ENCODE results near the gene CARD6. TPM values are rescaled to one million over a fixed set of nuclear protein-coding genes. Genes with fewer than 3 reads are reported as not detected.
A peak's percentile ranks its signal among the peaks of the same experiment; 100 is the strongest.

CARD6 gene
- total and polyA plus RNA-seq, 9 of the 15 experiments (the other 6 are each of a cell fraction or from before 2014, with no cell fraction given), result 3.5 to 8.3 (median 5.9) TPM

- TF ChIP-seq E4F1 (CRISPR knock-in tag; IDR thresholded peaks at IDR 0.05; ENCODE audit: borderline replicate concordance) (no peak), ZNF212 (CRISPR knock-in tag; IDR thresholded peaks at IDR 0.05) (no peak), SETDB1 (IDR thresholded peaks at IDR 0.05; ENCODE audit: low read length) (no peak), RREB1 (CRISPR knock-in tag; IDR thresholded peaks at IDR 0.05) (peak; percentile 87), ZNF79 (CRISPR knock-in tag; IDR thresholded peaks at IDR 0.05; ENCODE audit: low read depth) (no peak), ZNF175 (CRISPR knock-in tag; IDR thresholded peaks at IDR 0.05; ENCODE audit: low read depth) (no peak), GABPA (tag; conservative IDR thresholded peaks at IDR 0.05; ENCODE audit: low read depth) (peak; percentile 69), HMG20A (CRISPR knock-in tag; conservative IDR thresholded peaks at IDR 0.05) (no peak), E2F3 (CRISPR knock-in tag; IDR thresholded peaks at IDR 0.05) (peak; percentile 73; the same call in 1 of the 2 replicates), RBM15 (IDR thresholded peaks at IDR 0.05; ENCODE audit: insufficient read depth, low read length) (no peak), CREB5 (CRISPR knock-in tag; IDR thresholded peaks at IDR 0.05) (no peak), ZBTB12 (CRISPR knock-in tag; IDR thresholded peaks at IDR 0.05) (peak; percentile 67), POLR3A (IDR thresholded peaks at IDR 0.05; ENCODE audit: borderline replicate concordance, extremely low read depth, insufficient read depth, insufficient read length) (no peak)
Measured at GRCh38 chr5:40798012-40798800, 43.0 kb upstream of the CARD6 start, which contains the start of gene PRKAA1 (continued).
